Measurements from ENCODE around the gene PLSCR3. TPM values are rescaled to one million over a fixed set of nuclear protein-coding genes. Genes with fewer than 3 reads are reported as not detected.
"Not testable (repeated sequence)": the region's sequence is repeated elsewhere in the genome, so short reads cannot be mapped to it uniquely, and the experiment has no call there.

Gene PLSCR3
- total RNA-seq, 1 experiment from 2014 or later: 29.2 TPM

GRCh38 chr17:7380855-7381683 is 13.3 kb downstream of the PLSCR3 start, which contains the start of gene TNK1:
Gene TNK1, plus strand, starts transcription at chr17:7381089. Its CDS starts 1,838 bp downstream, at chr17:7382927.
- DNase-seq (ENCODE audit: low read depth): no peak

GRCh38 chr17:7380321-7380720 is 14.0 kb downstream of the PLSCR3 start:
- DNase-seq (ENCODE audit: low read depth): peak; percentile 61

DNA sequence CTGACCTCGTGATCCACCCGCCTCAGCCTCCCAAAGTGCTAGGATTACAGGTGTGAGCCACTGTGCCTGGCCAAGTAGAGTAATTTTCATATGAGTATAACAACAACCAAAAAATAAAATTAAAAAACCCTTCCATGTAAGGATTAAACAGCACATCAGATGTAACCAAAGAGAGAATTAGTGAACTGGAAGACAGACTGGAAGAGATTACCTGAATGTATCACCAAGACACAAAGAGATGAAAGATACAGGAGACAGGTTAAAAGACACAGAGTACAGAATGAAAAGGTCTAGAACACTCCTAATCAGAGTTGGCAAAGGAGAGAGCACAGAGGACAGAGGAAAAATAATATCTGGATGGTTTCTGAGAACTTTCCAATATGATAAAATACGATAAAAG is 15.2 kb downstream of the PLSCR3 start:
- DNase-seq (ENCODE audit: low read depth): no peak

GRCh38 chr17:7374353-7374752 is 20.0 kb downstream of the PLSCR3 start:
- peak; percentile 20 for DNase-seq (ENCODE audit: low read depth)

DNA sequence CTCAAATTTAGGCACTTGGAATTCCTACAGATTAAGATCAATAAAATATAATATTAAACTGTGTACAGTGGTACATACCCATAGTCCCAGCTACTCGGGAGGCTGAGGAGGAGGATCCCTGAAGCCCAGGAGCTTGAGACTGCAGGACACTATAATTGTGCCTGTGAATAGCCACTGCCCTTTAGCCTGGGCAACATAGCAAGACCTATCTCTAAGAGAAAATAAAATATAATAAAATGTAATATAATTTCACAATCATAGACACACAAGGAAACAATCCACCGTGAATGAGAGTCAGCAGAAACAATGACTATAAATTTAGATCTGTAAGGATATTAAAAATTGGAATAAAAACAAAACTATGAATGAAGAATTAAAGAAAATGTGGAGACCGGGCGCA is 23.5 kb downstream of the PLSCR3 start:
- no peak for DNase-seq (ENCODE audit: low read depth)

GRCh38 chr17:7369825-7370224 is 24.5 kb downstream of the PLSCR3 start:
- no peak for DNase-seq (ENCODE audit: low read depth)

- not testable (repeated sequence) for DNase-seq (ENCODE audit: low read depth)
Observed at GRCh38 chr17:7368599-7368994, 25.7 kb downstream of the PLSCR3 start.

GRCh38 chr17:7367918-7368598 is 26.3 kb downstream of the PLSCR3 start:
- no peak for DNase-seq (ENCODE audit: low read depth)

DNA sequence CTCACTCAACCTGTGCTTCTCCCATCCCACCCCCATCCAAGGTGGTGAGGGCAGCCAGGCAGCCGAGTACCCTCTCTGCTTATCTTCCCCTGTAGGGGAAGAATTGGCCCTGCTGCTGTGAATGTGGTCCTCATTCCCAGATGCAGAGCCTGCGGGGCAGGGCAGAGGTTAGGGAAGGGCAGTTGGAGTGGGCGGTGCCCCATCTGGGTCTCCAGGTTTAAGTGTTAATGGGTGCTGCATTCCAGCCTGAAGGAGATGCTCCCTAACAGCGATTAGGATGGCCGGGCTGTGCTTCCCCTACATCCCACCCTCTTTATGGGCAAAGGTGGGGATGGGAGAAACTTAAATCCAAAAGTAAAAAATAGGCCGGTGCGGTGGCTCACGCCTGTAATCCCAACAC is 27.2 kb downstream of the PLSCR3 start:
- no peak for DNase-seq (ENCODE audit: low read depth)

DNA sequence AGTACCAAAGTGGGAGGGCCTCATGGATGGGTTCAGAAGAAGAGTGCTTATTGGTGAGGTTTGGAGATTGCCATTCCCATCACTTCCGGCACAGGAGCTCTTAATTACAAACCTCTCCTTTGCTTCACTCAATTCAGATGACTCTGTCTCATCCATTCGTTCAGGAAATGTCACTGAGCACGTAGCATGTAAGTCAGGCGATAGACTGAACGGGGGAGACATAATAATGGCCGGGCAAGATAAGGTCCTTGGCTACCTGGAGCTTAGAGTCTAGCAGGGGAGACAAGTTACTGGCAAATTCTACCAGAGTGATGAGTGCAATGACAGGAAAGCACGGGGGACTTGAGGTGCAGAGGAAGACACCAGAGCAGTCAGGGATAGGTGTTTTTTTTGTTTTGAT is 28.4 kb downstream of the PLSCR3 start:
- not testable (repeated sequence) for DNase-seq (ENCODE audit: low read depth)

GRCh38 chr17:7363311-7363710 is 31.0 kb downstream of the PLSCR3 start:
- DNase-seq (ENCODE audit: low read depth): no peak

- no peak for DNase-seq (ENCODE audit: low read depth)
Observed at GRCh38 chr17:7361906-7362305, 32.4 kb downstream of the PLSCR3 start.

DNA sequence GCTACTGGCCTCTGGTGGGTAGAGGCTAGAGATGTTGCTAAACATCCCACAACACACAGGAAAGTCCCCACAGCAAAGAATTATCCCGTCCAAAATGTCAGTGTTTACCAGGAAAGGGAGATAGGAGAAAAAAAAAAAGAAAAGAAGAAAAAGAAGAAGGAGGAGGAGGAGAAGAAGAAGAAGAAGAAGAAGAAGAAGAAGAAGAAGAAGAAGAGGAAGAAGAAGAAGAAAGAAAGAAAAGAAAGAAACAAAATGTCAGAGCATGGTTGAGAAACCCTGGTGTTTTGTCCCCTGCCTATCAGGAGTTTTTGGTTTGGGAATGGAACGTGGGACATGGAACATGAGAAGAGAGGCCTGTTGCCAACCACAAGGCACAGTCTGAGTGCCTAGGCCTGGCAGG is 36.9 kb downstream of the PLSCR3 start:
- DNase-seq (ENCODE audit: low read depth): no peak

DNA sequence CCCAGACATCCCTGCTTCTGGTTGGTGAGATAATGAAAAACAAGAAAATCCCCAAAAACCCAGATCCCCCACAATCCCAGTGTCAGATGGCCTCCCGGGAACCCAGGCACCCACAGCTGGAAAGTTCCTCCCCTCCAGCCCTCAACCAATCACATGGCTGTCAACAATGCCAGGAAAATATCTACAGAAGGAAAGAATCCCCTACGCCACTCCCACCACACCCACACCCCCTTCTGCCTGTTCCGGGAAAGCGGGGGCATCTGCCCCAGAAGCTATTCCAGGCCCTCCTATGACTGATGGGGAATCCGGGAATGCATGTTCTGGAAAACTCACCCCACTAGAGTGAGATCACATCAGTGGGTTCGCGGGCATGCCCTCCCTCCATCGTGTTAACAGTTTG is 37.6 kb downstream of the PLSCR3 start:
- DNase-seq (ENCODE audit: low read depth): no peak

GRCh38 chr17:7356072-7356549 is 38.2 kb downstream of the PLSCR3 start:
- DNase-seq (ENCODE audit: low read depth): peak; percentile 68

GRCh38 chr17:7355573-7355972 is 38.8 kb downstream of the PLSCR3 start:
- DNase-seq (ENCODE audit: low read depth): no peak

DNA sequence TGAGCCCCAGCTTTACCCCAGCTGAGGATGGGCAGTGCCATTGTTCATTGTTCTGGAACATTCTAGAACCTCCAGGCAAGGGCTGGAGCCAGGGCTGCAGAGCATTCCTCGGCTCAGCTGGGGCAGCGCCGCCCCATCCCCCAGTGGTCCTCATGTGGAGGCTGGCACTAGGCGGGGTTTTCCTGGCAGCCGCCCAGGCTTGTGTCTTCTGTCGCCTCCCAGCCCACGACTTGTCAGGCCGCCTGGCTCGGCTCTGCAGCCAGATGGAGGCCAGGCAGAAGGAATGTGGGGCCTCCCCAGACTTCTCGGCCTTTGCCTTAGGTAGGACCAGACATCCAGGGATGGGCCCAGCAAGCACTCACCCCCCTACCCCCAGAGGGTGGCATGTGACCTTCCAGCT is 39.3 kb downstream of the PLSCR3 start, which contains the start of gene TMEM95:
Gene TMEM95, plus strand, starts transcription at position 104 of the 400 bp plus-strand sequence. Its CDS starts 49 bp downstream, at position 153.
- peak; percentile 35 for DNase-seq (ENCODE audit: low read depth)

DNA sequence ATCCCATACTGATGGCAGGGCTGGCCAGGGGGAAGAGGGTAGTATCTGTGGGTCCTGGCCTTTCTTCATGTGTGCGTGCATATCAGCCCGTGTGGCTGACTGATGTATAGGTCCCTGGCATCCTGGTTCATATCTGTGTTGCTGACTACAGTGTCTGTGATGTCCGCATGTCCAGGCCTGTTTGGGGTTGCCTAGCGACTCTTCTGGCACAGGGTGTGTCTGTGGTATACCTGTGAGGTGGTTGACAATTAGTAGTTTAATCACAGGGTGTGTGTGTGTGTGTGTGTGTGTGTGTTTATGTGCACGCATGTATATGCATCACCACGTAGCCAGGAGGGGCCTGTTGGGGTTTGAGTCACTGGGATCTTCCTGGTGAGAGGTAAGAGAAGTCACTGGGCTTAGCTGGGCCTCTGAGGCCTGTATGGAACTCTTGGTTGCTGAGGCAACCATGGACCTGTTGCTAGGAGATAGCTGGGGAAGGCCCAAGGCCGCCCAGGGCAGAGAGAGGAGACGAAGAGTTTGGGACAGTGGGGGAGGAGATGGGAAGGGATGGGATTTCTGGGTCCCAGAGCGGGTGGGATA is 40.0 kb downstream of the PLSCR3 start:
- peak; percentile 61 for DNase-seq (ENCODE audit: low read depth)

- no peak for DNase-seq (ENCODE audit: low read depth)
Observed at GRCh38 chr17:7352910-7353635, 41.3 kb downstream of the PLSCR3 start.

DNA sequence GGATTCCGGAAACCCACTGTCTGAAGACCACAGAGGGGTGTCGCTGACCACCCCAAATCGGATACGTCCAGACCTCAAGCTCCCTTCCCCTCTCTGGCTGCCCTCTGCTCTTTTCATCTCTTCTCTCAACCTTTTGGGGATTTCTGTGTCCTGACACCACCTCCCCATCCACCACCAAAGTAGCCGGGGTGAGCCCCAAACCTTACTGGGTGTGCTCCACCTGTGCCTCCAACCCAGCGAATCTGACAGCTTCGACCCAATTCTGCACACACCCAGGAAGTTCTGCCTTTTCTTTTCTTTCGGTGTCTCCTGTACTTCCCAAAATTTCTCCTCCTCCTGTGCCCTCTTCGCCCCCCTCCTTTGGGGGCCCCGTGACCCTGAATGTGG is 41.8 kb downstream of the PLSCR3 start:
- no peak for DNase-seq (ENCODE audit: low read depth)

GRCh38 chr17:7351665-7352502 is 42.4 kb downstream of the PLSCR3 start, which contains the start of gene KCTD11:
Gene KCTD11, plus strand, starts transcription at chr17:7352162.
- DNase-seq (ENCODE audit: low read depth): peak; percentile 91
